ENCODE data around the gene PTCD2.

DNA sequence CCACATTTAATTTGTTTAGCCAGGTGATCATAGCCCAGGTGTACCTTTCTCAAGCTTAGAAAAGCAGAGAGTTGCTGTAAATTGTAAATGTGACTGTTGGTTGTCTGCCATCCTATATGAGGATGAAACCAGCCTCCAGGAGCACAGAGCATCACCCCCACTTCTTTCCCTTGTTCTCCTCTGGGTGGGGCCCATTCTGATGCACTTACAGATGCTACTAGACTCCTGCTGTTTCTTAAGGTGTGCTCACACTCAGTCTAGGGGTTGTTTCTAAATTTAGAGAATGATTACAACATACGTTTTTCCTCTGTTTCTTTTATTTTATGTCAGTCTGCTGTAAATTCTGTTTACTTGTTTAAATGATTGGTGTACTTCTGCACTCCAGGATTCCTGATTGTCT, 10.5 kb downstream of the PTCD2 start:
- TF ChIP-seq, protein P1, sequence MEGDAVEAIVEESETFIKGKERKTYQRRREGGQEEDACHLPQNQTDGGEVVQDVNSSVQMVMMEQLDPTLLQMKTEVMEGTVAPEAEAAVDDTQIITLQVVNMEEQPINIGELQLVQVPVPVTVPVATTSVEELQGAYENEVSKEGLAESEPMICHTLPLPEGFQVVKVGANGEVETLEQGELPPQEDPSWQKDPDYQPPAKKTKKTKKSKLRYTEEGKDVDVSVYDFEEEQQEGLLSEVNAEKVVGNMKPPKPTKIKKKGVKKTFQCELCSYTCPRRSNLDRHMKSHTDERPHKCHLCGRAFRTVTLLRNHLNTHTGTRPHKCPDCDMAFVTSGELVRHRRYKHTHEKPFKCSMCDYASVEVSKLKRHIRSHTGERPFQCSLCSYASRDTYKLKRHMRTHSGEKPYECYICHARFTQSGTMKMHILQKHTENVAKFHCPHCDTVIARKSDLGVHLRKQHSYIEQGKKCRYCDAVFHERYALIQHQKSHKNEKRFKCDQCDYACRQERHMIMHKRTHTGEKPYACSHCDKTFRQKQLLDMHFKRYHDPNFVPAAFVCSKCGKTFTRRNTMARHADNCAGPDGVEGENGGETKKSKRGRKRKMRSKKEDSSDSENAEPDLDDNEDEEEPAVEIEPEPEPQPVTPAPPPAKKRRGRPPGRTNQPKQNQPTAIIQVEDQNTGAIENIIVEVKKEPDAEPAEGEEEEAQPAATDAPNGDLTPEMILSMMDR (IDR thresholded peaks at IDR 0.05): no peak
- no peak for TF ChIP-seq EP300 (IDR thresholded peaks at IDR 0.05)

Measured in tibial nerve (tissue), 4 donors.